OCI-LY7 (cell line): ENCODE measurements around the gene CRELD2.

Experiments
- EZH2phosphoT487 ChIP-seq: fragments of 200-600 bp; sonication (generic); IDR thresholded peaks from 2 replicates; pipeline ENCODE4 v1.6.1; 2018; ENCODE audit warnings: low read depth, borderline replicate concordance, mild to moderate bottlenecking, mixed run types, antibody characterized with exemption, low read length, moderate library complexity, mixed read lengths
- TF ChIP-seq, protein P1 (sequence below): fragments of 200-600 bp; sonication (generic); conservative IDR thresholded peaks from 2 replicates; pipeline ENCODE4 v1.5.1; 2014; ENCODE audit warnings: mild to moderate bottlenecking, antibody characterized with exemption, low read length, moderate library complexity, mixed read lengths

DNA sequence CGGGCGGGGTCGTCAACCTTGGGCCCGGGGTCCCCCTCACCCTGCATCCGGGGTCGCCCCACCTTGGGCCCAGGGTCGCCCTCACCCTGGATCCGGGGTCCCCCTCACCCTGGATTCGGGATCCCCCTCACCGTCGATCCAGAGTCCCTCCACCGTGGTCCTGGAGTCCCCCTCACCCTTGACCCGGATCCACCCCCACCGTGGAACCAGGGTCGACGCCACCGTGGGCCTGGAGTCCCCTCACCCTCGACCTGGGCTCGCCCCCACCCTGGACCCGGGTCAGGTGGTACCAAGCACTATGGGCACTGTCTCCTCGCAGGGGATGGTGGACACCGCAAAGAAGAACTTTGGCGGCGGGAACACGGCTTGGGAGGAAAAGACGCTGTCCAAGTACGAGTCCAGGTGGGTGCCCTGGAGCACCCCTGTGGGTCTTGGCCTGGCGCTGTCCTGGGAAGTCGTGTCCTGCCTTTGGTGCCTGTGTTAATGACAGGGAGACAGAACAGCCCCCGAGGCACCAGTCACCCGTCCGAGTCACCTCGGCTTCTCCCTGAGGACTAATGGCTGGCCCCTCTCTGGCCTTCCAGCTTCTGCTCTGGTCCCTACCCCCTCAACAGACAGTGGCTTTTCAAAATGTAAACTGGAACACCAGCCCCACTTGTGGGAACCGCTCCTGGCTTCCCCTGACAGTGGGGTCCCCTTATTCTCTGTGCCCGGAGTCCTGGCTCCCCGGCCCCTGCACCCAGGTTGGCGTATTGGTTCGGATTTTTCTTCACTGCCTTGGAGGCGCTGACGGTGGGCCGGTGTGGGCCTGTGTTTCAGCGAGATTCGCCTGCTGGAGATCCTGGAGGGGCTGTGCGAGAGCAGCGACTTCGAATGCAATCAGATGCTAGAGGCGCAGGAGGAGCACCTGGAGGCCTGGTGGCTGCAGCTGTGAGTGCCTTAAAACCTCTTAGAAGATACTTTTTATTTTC lies 762 bp downstream of the CRELD2 start:
- TF ChIP-seq, protein P1, sequence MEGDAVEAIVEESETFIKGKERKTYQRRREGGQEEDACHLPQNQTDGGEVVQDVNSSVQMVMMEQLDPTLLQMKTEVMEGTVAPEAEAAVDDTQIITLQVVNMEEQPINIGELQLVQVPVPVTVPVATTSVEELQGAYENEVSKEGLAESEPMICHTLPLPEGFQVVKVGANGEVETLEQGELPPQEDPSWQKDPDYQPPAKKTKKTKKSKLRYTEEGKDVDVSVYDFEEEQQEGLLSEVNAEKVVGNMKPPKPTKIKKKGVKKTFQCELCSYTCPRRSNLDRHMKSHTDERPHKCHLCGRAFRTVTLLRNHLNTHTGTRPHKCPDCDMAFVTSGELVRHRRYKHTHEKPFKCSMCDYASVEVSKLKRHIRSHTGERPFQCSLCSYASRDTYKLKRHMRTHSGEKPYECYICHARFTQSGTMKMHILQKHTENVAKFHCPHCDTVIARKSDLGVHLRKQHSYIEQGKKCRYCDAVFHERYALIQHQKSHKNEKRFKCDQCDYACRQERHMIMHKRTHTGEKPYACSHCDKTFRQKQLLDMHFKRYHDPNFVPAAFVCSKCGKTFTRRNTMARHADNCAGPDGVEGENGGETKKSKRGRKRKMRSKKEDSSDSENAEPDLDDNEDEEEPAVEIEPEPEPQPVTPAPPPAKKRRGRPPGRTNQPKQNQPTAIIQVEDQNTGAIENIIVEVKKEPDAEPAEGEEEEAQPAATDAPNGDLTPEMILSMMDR, result no peak
- TF ChIP-seq EZH2phosphoT487, result no peak
